Ovary (tissue), 10 donors: Measurements from ENCODE around the gene OMD. TPM values are rescaled to one million over a fixed set of nuclear protein-coding genes. Genes with fewer than 3 reads are reported as not detected.
A peak's percentile ranks its signal among the peaks of the same experiment; 100 is the strongest.

Experiments
- DNase-seq, 5 donors: peaks; one replicate each; pipeline ENCODE4 v3.0.0-alpha.2; 2019 to 2020
- H3K27ac ChIP-seq, 2 donors: fragments of 200-600 bp; one replicate each; pipeline versions ENCODE4 v1.5.1 to v1.8.0; 2019 to 2022
- H3K27me3 ChIP-seq: fragments of 200-600 bp; one replicate; pipeline ENCODE4 v1.8.0; 2022
- H3K36me3 ChIP-seq: fragments of 200-600 bp; sonication (generic); one replicate; pipeline ENCODE4 v1.5.1; 2019
- H3K4me1 ChIP-seq: one replicate; pipeline ENCODE4 v1.8.1; 2013; ENCODE audit warnings: mild to moderate bottlenecking, moderate library complexity; ENCODE audit not compliant: insufficient read depth
- H3K4me3 ChIP-seq: fragments of 200-600 bp; sonication (generic); one replicate; pipeline ENCODE4 v1.5.1; 2017
- H3K9me3 ChIP-seq, 2 donors: fragments of 200-600 bp in 1 of 2; sonication (generic) in 1 of 2; one replicate each; pipeline versions ENCODE4 v1.5.1 to v1.8.1; 2013 to 2019; ENCODE audit warnings: mild to moderate bottlenecking in 1 of 2, moderate library complexity in 1 of 2
- CTCF ChIP-seq, 3 donors: fragments of 450-650 bp in 2 of 3; fragments of 200-600 bp in 1 of 3; IDR thresholded peaks; one replicate each; pipeline versions ENCODE4 v1.5.1 to v1.8.0; 2016 to 2022; ENCODE audit warnings: antibody characterized with exemption in 3 of 3, mild to moderate bottlenecking in 1 of 3
- EP300 ChIP-seq: sonication (generic); formaldehyde crosslinking; IDR thresholded peaks from one replicate; pipeline ENCODE4 v1.6.1; 2017; ENCODE audit warnings: antibody characterized with exemption
- POLR2A ChIP-seq: fragments of 450-650 bp; IDR thresholded peaks from one replicate; pipeline ENCODE4 v1.6.1; 2017; ENCODE audit warnings: antibody characterized with exemption, mild to moderate bottlenecking, moderate library complexity
- WGBS, 3 donors: extraction: QIAGEN DNeasy Blood & Tissue Kit in 1 of 3; methylation state at CpG; one replicate each; pipeline versions ENCODE4 v1.1.5 to v1.1.7; 2013 to 2017; 5-methylcytosine and 5-hydroxymethylcytosine counted together
- intact Hi-C, 4 donors: fragments of 100-400 bp; cut with DNase I; formaldehyde crosslinking; loops; one replicate each; pipeline versions ENCODE4 v1.11.0 to v1.15.1; 2022 to 2023
- long read RNA-seq, 3 donors: library from polyadenylated mRNA in 2 of 3; unstranded in 2 of 3; transcript quantifications; one replicate each; pipeline ENCODE4 v2.0.0 and lab custom pipeline, GENCODE V29; 2021 to 2026
- polyA plus RNA-seq, 2 donors: library from polyadenylated mRNA; stranded (reverse); fragments of 200-250 nt in 1 of 2; fragments of 350-450 nt in 1 of 2; fragmentation: Illumina TruSeq in 1 of 2; extraction: RNeasy Lipid Tissue Mini Kit (QIAGEN cat#74804) in 1 of 2; gene quantifications; one replicate each; pipeline ENCODE4 v1.2.3, GENCODE V29; 2013 to 2014
- total RNA-seq, 7 donors: library from RNA; depleted of rRNA in 2 of 7; stranded (reverse); fragments of >200 nt in 2 of 7; fragmentation: NEBNext Ultra II Directional in 3 of 7; extraction: Animal tissue kit (Norgen Biotek cat#: 25700) in 3 of 7; gene quantifications; one replicate each; pipeline versions ENCODE4 v1.1.0 to v1.2.4, GENCODE V29; 2016 to 2023
- donor health status: DM: no; HTN: no; CAD: no; lungs with moderate emphysema.
- donor health status: DM: no; HTN: no; CAD: no.
- donor health status: Bipolar disorder and iron deficiency.
- donor health status: DM: yes; HTN: yes; CAD: no.
- donor health status: DM: no; HTN: no; CAD: no.
- donor health status: DM: yes; HTN: yes; CAD: no.

The OMD gene
- total RNA-seq (10 to 100 TPM in 6 of 7 donors, 1 to 10 TPM in 1; 2.1 to 32.6 (median 18.9) TPM), polyA plus RNA-seq (10 to 100 TPM; 18.6 to 29.5 TPM)
- long read RNA-seq, donor 1, transcript OMD-201 (3 exons, 2,449 nt): major isoform, 15 of 20 reads
- long read RNA-seq, donor 1, partial matches to known transcripts: 4 of 20 reads
- long read RNA-seq, donor 1, other reads (novel, unspliced or antisense): 1 of 20 reads
- long read RNA-seq, donor 2: 0 reads
- long read RNA-seq, donor 3, transcript OMD-201 (3 exons, 2,449 nt): major isoform, 15 of 18 reads
- long read RNA-seq, donor 3, partial matches to known transcripts: 1 of 18 reads
- long read RNA-seq, donor 3, other reads (novel, unspliced or antisense): 2 of 18 reads

- no peaks in the 10 kb centered on the region for H3K36me3 ChIP-seq
- TF ChIP-seq POLR2A (no peak), CTCF (IDR thresholded peaks at IDR 0.05) (no peak), EP300 (no peak)
- peak within 1 kb of the TSS; percentile 18 to 60 for H3K27ac ChIP-seq
- H3K27me3 ChIP-seq: no peaks in the 10 kb centered on the region
- peak within 1 kb of the TSS; percentile 13 for H3K4me3 ChIP-seq
- H3K9me3 ChIP-seq: no peaks in the 10 kb centered on the region
- 5 to 11% (median 9%) methylated on average over 1 of the region's 1 CpG for WGBS, 3 donors
- no peak for DNase-seq
- H3K4me1 ChIP-seq: peaks cover 8% of the 10 kb centered on the region
- intact Hi-C loops: no loop called here
Measured at GRCh38 chr9:92424340-92424739, at the start of gene OMD. OMD (minus strand) TSS chr9:92424471; CDS start chr9:92417558, 6,913 bp downstream.

DNA sequence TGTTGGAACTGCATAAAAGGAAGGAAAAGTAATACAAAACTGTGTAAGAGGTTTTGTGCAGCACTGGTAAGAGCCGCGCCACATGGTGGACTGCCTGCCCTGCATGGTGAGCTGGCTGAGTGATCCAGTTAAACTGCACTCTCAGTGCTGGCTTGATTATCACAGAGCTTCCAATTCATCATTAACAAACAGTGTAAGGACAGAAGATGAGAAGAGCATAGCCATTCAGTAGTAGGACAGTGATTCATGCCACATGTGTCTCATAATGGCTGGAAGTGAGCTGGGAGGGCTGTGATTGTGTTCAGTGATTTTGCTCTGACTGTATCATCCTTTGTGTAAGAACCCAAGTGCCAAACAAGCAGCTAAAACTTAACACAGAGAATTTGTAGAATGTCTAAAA is 43.9 kb upstream of the OMD start:
- no peaks in the 10 kb centered on the region for H3K9me3 ChIP-seq
- 97 to 99% (median 98%) methylated on average over 2 of the region's 2 CpGs for WGBS, 3 donors

DNA sequence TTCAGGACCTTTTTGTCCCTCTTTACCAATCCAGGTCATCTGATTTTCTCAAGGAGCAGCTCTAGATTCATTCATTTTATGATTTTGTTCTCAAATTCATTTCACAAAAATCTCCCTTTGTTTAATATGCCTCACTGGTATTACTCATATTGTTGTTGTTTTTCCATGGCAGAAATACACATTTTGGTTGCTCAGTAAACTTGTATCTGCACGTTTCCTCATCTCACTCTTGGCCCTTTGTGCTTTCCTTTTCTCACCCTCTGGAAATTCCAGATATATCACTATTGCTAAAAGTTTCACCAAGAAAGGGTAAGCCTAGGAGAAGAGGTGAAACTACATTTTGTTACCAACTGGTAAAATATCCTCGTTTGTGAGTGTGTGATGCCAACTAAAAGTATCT is 43.2 kb upstream of the OMD start:
- Histone ChIP-seq H3K4me1 (peaks cover 7% of the 10 kb centered on the region), H3K27ac (no peak overlapping the region), H3K9me3 (no peaks in the 10 kb centered on the region), H3K27me3 (no peaks in the 10 kb centered on the region), H3K4me3 (no peak overlapping the region), H3K36me3 (no peaks in the 10 kb centered on the region)
- no peak for DNase-seq
- intact Hi-C loops: no loop called here
- 88% methylated on average over 2 of the region's 2 CpGs for WGBS, 3 donors
- TF ChIP-seq CTCF (IDR thresholded peaks at IDR 0.05) (no peak), POLR2A (no peak), EP300 (no peak)

More for the DNA sequence above, 43.9 kb upstream of the OMD start:
- no peaks in the 10 kb centered on the region for H3K27me3 ChIP-seq
- no peaks in the 10 kb centered on the region for H3K36me3 ChIP-seq
- no peak for DNase-seq
- peaks cover 4% of the 10 kb centered on the region for H3K4me1 ChIP-seq
- no peak overlapping the region for H3K4me3 ChIP-seq
- intact Hi-C loops: no loop called here
- TF ChIP-seq EP300 (no peak), POLR2A (no peak), CTCF (IDR thresholded peaks at IDR 0.05) (no peak)
- H3K27ac ChIP-seq: no peak overlapping the region

GRCh38 chr9:92467041-92467440 is 42.8 kb upstream of the OMD start:
- H3K27ac ChIP-seq: no peak overlapping the region
- DNase-seq: no peak

More at GRCh38 chr9:92467041-92467440, 42.8 kb upstream of the OMD start:
- Histone ChIP-seq H3K27me3 (no peaks in the 10 kb centered on the region), H3K4me3 (no peak overlapping the region), H3K36me3 (no peaks in the 10 kb centered on the region), H3K4me1 (peaks cover 7% of the 10 kb centered on the region), H3K9me3 (no peaks in the 10 kb centered on the region)
- WGBS, 3 donors: 91 to 98% (median 95%) methylated on average over 1 of the region's 1 CpG
- TF ChIP-seq POLR2A (no peak), CTCF (IDR thresholded peaks at IDR 0.05) (no peak), EP300 (no peak)
- intact Hi-C loops: no loop called here
